Gastrocnemius medialis (tissue), 4 donors: ENCODE data around the gene UCK2.

Experiments
- POLR2A ChIP-seq, 2 donors: fragments of 450-650 bp; IDR thresholded peaks; one replicate each; pipeline ENCODE4 v1.6.1; 2017; ENCODE audit warnings: antibody characterized with exemption in 2 of 2, mild to moderate bottlenecking in 2 of 2, moderate library complexity in 2 of 2
- TF ChIP-seq, protein P1 (sequence below), 5 experiments: fragments of 450-650 bp in 3 of 5; fragments of 200-600 bp in 2 of 5; sonication (generic) in 2 of 5; IDR thresholded peaks in 4 of 5; conservative IDR thresholded peaks in 1 of 5; 1 replicate in 4 of 5; 2 replicates in 1 of 5; pipeline ENCODE4 v1.5.1; 2016 to 2019; ENCODE audit warnings: antibody characterized with exemption in 5 of 5, mild to moderate bottlenecking in 3 of 5, moderate library complexity in 3 of 5

DNA sequence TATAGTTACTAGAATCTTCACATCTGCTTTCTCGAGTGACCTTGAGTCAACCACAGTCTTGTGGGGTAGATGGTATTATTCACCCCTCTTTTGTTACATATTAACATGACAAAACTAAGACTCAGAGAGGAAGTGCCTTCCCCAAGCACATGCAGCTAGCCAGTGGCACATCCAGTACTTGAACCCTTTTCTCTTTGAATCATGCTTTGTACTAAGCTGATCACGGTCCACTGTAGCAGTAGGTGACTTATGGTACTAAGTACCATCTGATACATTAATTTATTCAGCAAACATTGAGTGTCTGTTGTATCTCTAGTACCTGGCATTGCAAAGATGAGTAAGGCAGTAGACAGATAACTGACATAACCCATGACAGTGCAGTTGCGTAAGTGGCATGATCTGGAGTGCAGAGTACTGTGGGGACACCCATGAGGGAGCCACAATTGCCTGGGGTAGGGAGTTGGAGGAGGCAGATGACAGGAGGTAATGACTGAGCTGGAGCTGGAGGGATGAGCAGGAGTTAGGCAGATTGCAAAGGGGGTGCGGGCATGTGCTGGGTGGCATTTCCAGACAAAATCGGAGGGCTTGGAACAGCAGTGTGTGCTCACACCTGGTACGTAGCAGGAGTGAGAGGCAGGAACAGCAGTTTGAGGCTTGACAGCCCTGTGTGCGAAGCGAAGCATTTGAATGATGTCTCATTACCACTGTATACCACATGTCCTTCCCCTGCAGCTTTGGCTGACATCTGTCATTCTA is 29.8 kb downstream of the UCK2 start:
- TF ChIP-seq, protein P1, sequence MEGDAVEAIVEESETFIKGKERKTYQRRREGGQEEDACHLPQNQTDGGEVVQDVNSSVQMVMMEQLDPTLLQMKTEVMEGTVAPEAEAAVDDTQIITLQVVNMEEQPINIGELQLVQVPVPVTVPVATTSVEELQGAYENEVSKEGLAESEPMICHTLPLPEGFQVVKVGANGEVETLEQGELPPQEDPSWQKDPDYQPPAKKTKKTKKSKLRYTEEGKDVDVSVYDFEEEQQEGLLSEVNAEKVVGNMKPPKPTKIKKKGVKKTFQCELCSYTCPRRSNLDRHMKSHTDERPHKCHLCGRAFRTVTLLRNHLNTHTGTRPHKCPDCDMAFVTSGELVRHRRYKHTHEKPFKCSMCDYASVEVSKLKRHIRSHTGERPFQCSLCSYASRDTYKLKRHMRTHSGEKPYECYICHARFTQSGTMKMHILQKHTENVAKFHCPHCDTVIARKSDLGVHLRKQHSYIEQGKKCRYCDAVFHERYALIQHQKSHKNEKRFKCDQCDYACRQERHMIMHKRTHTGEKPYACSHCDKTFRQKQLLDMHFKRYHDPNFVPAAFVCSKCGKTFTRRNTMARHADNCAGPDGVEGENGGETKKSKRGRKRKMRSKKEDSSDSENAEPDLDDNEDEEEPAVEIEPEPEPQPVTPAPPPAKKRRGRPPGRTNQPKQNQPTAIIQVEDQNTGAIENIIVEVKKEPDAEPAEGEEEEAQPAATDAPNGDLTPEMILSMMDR (IDR thresholded peaks at IDR 0.05 in 4 of 5, conservative IDR thresholded peaks at IDR 0.05 in 1 of 5), result no peak
- TF ChIP-seq POLR2A (IDR thresholded peaks at IDR 0.05), result no peak
